ELF-1 (cell line): Measurements from ENCODE around the gene FBXO30.

ENCODE experiments used
- DNase-seq: peaks from one replicate; pipeline ENCODE4 v3.0.0-alpha.2; 2016; ENCODE audit warnings: low read depth, low spot score

FBXO30 gene

GRCh38 chr6:145814501-145815308 lies at the start of gene FBXO30:
Gene FBXO30, minus strand, starts transcription at chr6:145814795. Its CDS starts 8,390 bp downstream, at chr6:145806405.
- DNase-seq = peak; percentile 95

- no peak for DNase-seq
Measured at GRCh38 chr6:145863988-145864616, 49.5 kb upstream of the FBXO30 start.

- DNase-seq = no peak
Measured at GRCh38 chr6:145863366-145863765, 48.8 kb upstream of the FBXO30 start.

- no peak for DNase-seq
Measured at GRCh38 chr6:145860562-145860961, 46.0 kb upstream of the FBXO30 start.

GRCh38 chr6:145850671-145851070 lies 36.1 kb upstream of the FBXO30 start:
- DNase-seq = no peak

GRCh38 chr6:145848541-145848940 lies 33.9 kb upstream of the FBXO30 start:
- no peak for DNase-seq

GRCh38 chr6:145845557-145845956 lies 31.0 kb upstream of the FBXO30 start:
- DNase-seq = no peak

GRCh38 chr6:145844933-145845540 lies 30.4 kb upstream of the FBXO30 start:
- no peak for DNase-seq

- no peak for DNase-seq
Measured at GRCh38 chr6:145842693-145843546, 28.3 kb upstream of the FBXO30 start.

- DNase-seq = peak; percentile 53
Measured at GRCh38 chr6:145841668-145842067, 27.1 kb upstream of the FBXO30 start.

- no peak for DNase-seq
Measured at GRCh38 chr6:145839653-145840052, 25.1 kb upstream of the FBXO30 start.

- DNase-seq = no peak
Measured at GRCh38 chr6:145838305-145838704, 23.7 kb upstream of the FBXO30 start.

- DNase-seq = no peak
Measured at GRCh38 chr6:145836772-145837171, 22.2 kb upstream of the FBXO30 start.

- DNase-seq = no peak
Measured at GRCh38 chr6:145836170-145836569, 21.6 kb upstream of the FBXO30 start.

- DNase-seq = no peak
Measured at GRCh38 chr6:145830612-145831011, 16.0 kb upstream of the FBXO30 start.

GRCh38 chr6:145829950-145830349 lies 15.4 kb upstream of the FBXO30 start:
- DNase-seq = no peak

GRCh38 chr6:145829102-145829501 lies 14.5 kb upstream of the FBXO30 start:
- no peak for DNase-seq

- DNase-seq = no peak
Measured at GRCh38 chr6:145824344-145824743, 9.7 kb upstream of the FBXO30 start.

GRCh38 chr6:145823328-145823944 lies 8.8 kb upstream of the FBXO30 start:
- no peak for DNase-seq

- no peak for DNase-seq
Measured at GRCh38 chr6:145822456-145822855, 7.9 kb upstream of the FBXO30 start.

GRCh38 chr6:145819994-145820393 lies 5.4 kb upstream of the FBXO30 start:
- no peak for DNase-seq
